Activated B cell treated with CpG ODN at 0.5 μM for 24 hours (primary cell): ENCODE measurements around the gene MED29. TPM values are rescaled to one million over a fixed set of nuclear protein-coding genes. Genes with fewer than 3 reads are reported as not detected.

ENCODE experiments used
- ATAC-seq: fragments of 200-7000 bp; cut with Tn5 transposase; one replicate; pipeline ENCODE4 v1.10.0; 2021; ENCODE audit warnings: low read depth, mild to moderate bottlenecking, moderate library complexity
- CTCF ChIA-PET: fragments of 350-600 bp; sonication (Branson Sonifier 250); formaldehyde crosslinking; loops from one replicate; lab custom pipeline; 2021; ENCODE audit warnings: antibody characterized with exemption; lab: Charles Lee
- POLR2A ChIA-PET: fragments of 350-600 bp; sonication (Branson Sonifier 250); formaldehyde crosslinking; loops from one replicate; lab custom pipeline; 2021; ENCODE audit warnings: antibody characterized with exemption; lab: Charles Lee
- DNase-seq: peaks from one replicate; pipeline ENCODE4 v3.0.0; 2022
- H3K27ac Mint-ChIP-seq: one replicate; pipeline ENCODE4 v1.8.0; 2020; ENCODE audit warnings: mixed read lengths
- H3K27me3 Mint-ChIP-seq: one replicate; pipeline ENCODE4 v1.8.0; 2021; ENCODE audit warnings: mixed read lengths
- H3K36me3 Mint-ChIP-seq: one replicate; pipeline ENCODE4 v1.8.0; 2021; ENCODE audit warnings: low read depth, mixed read lengths
- H3K4me1 Mint-ChIP-seq: one replicate; pipeline ENCODE4 v1.8.0; 2021; ENCODE audit warnings: mixed read lengths
- H3K4me3 Mint-ChIP-seq: one replicate; pipeline ENCODE4 v1.8.0; 2020; ENCODE audit warnings: mild to moderate bottlenecking, mixed read lengths
- H3K9me3 Mint-ChIP-seq: one replicate; pipeline ENCODE4 v1.8.0; 2020; ENCODE audit warnings: mixed read lengths
- CTCF ChIP-seq: fragments of 200-600 bp; IDR thresholded peaks from one replicate; pipeline ENCODE4 v1.8.0; 2022; ENCODE audit warnings: antibody characterized with exemption, mild to moderate bottlenecking
- intact Hi-C: fragments of 100-400 bp; cut with micrococcal nuclease; formaldehyde crosslinking; loops from one replicate; pipeline ENCODE4 v1.15.1; 2024
- total RNA-seq: library from RNA; stranded (reverse); gene quantifications from 2 replicates; pipeline ENCODE4 v1.2.3, GENCODE V29; 2022

MED29 gene
- total RNA-seq, 1 donor from 2014 or later, result 39.0 TPM

- no peak for ATAC-seq
- Mint-ChIP-seq H3K9me3 (no peaks in the 10 kb centered on the region), H3K4me1 (peaks cover 60% of the 10 kb centered on the region), H3K27me3 (peaks cover 4% of the 10 kb centered on the region), H3K36me3 (peaks cover 46% of the 10 kb centered on the region), H3K4me3 (peak overlapping the region; percentile 89), H3K27ac (peak overlapping the region; percentile 98)
- DNase-seq, result no peak
- ChIA-PET CTCF (interaction anchor here (1.2 to 2.3 kb wide), 7 partner anchors 10 to 71 kb away, joined by 4 to 168 read pairs (median 12); partner anchors contain the start of genes MED29, PAF1, RPS16 and SAMD4B), POLR2A (interaction anchor here (0.6 to 15.0 kb wide), 13 partner anchors 8 to 291 kb away, joined by 3 to 285 read pairs (median 6); partner anchors contain the start of genes EID2B, GMFG, LRFN1 and MED29)
- no peak for TF ChIP-seq CTCF
- intact Hi-C loops, result loop anchor here (1.0 kb wide), 10 partner anchors 16 to 291 kb away; partner anchors contain the start of genes EID2B, MED29, PAF1 and SAMD4B
Measured at GRCh38 chr19:39412867-39413271, 21.7 kb downstream of the MED29 start.

GRCh38 chr19:39413272-39413910 is 22.2 kb downstream of the MED29 start:
- Mint-ChIP-seq H3K4me1 (peaks cover 57% of the 10 kb centered on the region), H3K9me3 (no peaks in the 10 kb centered on the region), H3K4me3 (peak overlapping the region; percentile 89), H3K27me3 (peaks cover 4% of the 10 kb centered on the region), H3K36me3 (peaks cover 46% of the 10 kb centered on the region), H3K27ac (peak overlapping the region; percentile 98)
- no peak for ATAC-seq
- POLR2A ChIA-PET, result interaction anchor here (1.0 to 15.0 kb wide), 6 partner anchors 9 to 32 kb away, joined by 3 to 285 read pairs (median 4); partner anchors contain the start of genes MED29, PAF1, RPS16 and SUPT5H
- intact Hi-C loops, result no loop called here
- CTCF ChIA-PET, result interaction anchor here (1.6 to 2.3 kb wide), 2 partner anchors 22 to 23 kb away, joined by 5 read pairs; partner anchors contain the start of genes MED29, PAF1 and RPS16
- no peak for TF ChIP-seq CTCF
- peak; percentile 48 for DNase-seq

- peaks cover 46% of the 10 kb centered on the region for H3K36me3 Mint-ChIP-seq
- ChIA-PET CTCF (interaction anchor here (0.9 to 1.6 kb wide), 2 partner anchors 21 to 23 kb away, joined by 3 to 5 read pairs; partner anchors contain the start of genes MED29 and PAF1), POLR2A (interaction anchor here (1.0 to 15.0 kb wide), 6 partner anchors 8 to 31 kb away, joined by 3 to 285 read pairs (median 4); partner anchors contain the start of genes MED29, PAF1, RPS16 and SUPT5H)
- peaks cover 52% of the 10 kb centered on the region for H3K4me1 Mint-ChIP-seq
- no peak for ATAC-seq
- no peaks in the 10 kb centered on the region for H3K9me3 Mint-ChIP-seq
- DNase-seq, result no peak
- peak overlapping the region; percentile 89 for H3K4me3 Mint-ChIP-seq
- H3K27ac Mint-ChIP-seq, result peak overlapping the region; percentile 84
- no peak for TF ChIP-seq CTCF
- intact Hi-C loops, result no loop called here
- peaks cover 4% of the 10 kb centered on the region for H3K27me3 Mint-ChIP-seq
Measured at GRCh38 chr19:39413911-39414608, 22.9 kb downstream of the MED29 start.

GRCh38 chr19:39415111-39416046 is 24.2 kb downstream of the MED29 start:
- TF ChIP-seq CTCF, result no peak
- CTCF ChIA-PET, result interaction anchor here (0.9 kb wide), 1 partner anchor 20 kb away, joined by 3 read pairs; no protein-coding TSS in a partner anchor
- peak overlapping the region; percentile 84 for H3K27ac Mint-ChIP-seq
- DNase-seq, result no peak
- H3K9me3 Mint-ChIP-seq, result no peaks in the 10 kb centered on the region
- H3K36me3 Mint-ChIP-seq, result peaks cover 51% of the 10 kb centered on the region
- no peak for ATAC-seq
- intact Hi-C loops, result no loop called here
- H3K4me3 Mint-ChIP-seq, result peak overlapping the region; percentile 48
- H3K27me3 Mint-ChIP-seq, result peaks cover 4% of the 10 kb centered on the region
- POLR2A ChIA-PET, result interaction anchor here (0.6 to 15.0 kb wide), 3 partner anchors 16 to 84 kb away, joined by 3 to 285 read pairs (median 3); partner anchors contain the start of genes DLL3 and RPS16
- peaks cover 47% of the 10 kb centered on the region for H3K4me1 Mint-ChIP-seq
